ENCODE measurements around the gene ARHGEF38. TPM values are rescaled to one million over a fixed set of nuclear protein-coding genes. Genes with fewer than 3 reads are reported as not detected.

Gene ARHGEF38
- not detected in 2 replicates for total RNA-seq (2014; rRNA removed; shearing (Covaris generic))
- polyA plus RNA-seq (2015; cell fraction: cytosol; rRNA removed) = not detected in 2 replicates
- not detected in 2 replicates for polyA plus RNA-seq (2015; cell fraction: nucleus; rRNA removed)

- in situ Hi-C loops (cut with HindIII; ENCODE audit: low pct_unique_long_range_greater_than_20kb, low sequenced_read_pairs) = no loop called here
- DNase-seq (ENCODE audit: low read depth, low spot score) = peak; percentile 42
These were observed at the start of gene ARHGEF38 for GRCh38 chr4:105551965-105552746. ARHGEF38 (plus strand) TSS chr4:105552620; CDS start chr4:105552766, 146 bp downstream.

- DNase-seq (ENCODE audit: low read depth, low spot score) = no peak
- in situ Hi-C loops (cut with HindIII; ENCODE audit: low pct_unique_long_range_greater_than_20kb, low sequenced_read_pairs) = no loop called here
These were observed 48.9 kb upstream of the ARHGEF38 start for GRCh38 chr4:105503484-105503883.

GRCh38 chr4:105504744-105505143, 47.7 kb upstream of the ARHGEF38 start:
- in situ Hi-C loops (cut with HindIII; ENCODE audit: low pct_unique_long_range_greater_than_20kb, low sequenced_read_pairs) = no loop called here
- DNase-seq (ENCODE audit: low read depth, low spot score) = no peak

- in situ Hi-C loops (cut with HindIII; ENCODE audit: low pct_unique_long_range_greater_than_20kb, low sequenced_read_pairs) = no loop called here
- no peak for DNase-seq (ENCODE audit: low read depth, low spot score)
These were observed 43.1 kb upstream of the ARHGEF38 start for GRCh38 chr4:105509291-105509690.

GRCh38 chr4:105509714-105510113, 42.7 kb upstream of the ARHGEF38 start:
- in situ Hi-C loops (cut with HindIII; ENCODE audit: low pct_unique_long_range_greater_than_20kb, low sequenced_read_pairs) = no loop called here
- no peak for DNase-seq (ENCODE audit: low read depth, low spot score)

- in situ Hi-C loops (cut with HindIII; ENCODE audit: low pct_unique_long_range_greater_than_20kb, low sequenced_read_pairs) = no loop called here
These were observed 42.2 kb upstream of the ARHGEF38 start for GRCh38 chr4:105510245-105510644.

GRCh38 chr4:105520819-105521790, 31.3 kb upstream of the ARHGEF38 start:
- peak; percentile 75 for DNase-seq (ENCODE audit: low read depth, low spot score)
- in situ Hi-C loops (cut with HindIII; ENCODE audit: low pct_unique_long_range_greater_than_20kb, low sequenced_read_pairs) = no loop called here

More at GRCh38 chr4:105510245-105510644, 42.2 kb upstream of the ARHGEF38 start:
- DNase-seq (ENCODE audit: low read depth, low spot score) = no peak

GRCh38 chr4:105526656-105527055, 25.8 kb upstream of the ARHGEF38 start:
- in situ Hi-C loops (cut with HindIII; ENCODE audit: low pct_unique_long_range_greater_than_20kb, low sequenced_read_pairs) = no loop called here
- no peak for DNase-seq (ENCODE audit: low read depth, low spot score)

- no peak for DNase-seq (ENCODE audit: low read depth, low spot score)
- in situ Hi-C loops (cut with HindIII; ENCODE audit: low pct_unique_long_range_greater_than_20kb, low sequenced_read_pairs) = no loop called here
These were observed 25.3 kb upstream of the ARHGEF38 start for GRCh38 chr4:105527081-105527480.

- in situ Hi-C loops (cut with HindIII; ENCODE audit: low pct_unique_long_range_greater_than_20kb, low sequenced_read_pairs) = no loop called here
- no peak for DNase-seq (ENCODE audit: low read depth, low spot score)
These were observed 15.8 kb upstream of the ARHGEF38 start for GRCh38 chr4:105536601-105537000.

- in situ Hi-C loops (cut with HindIII; ENCODE audit: low pct_unique_long_range_greater_than_20kb, low sequenced_read_pairs) = no loop called here
- no peak for DNase-seq (ENCODE audit: low read depth, low spot score)
These were observed 11.0 kb upstream of the ARHGEF38 start for GRCh38 chr4:105541420-105541819.

GRCh38 chr4:105542039-105542438, 10.4 kb upstream of the ARHGEF38 start:
- DNase-seq (ENCODE audit: low read depth, low spot score) = no peak
- in situ Hi-C loops (cut with HindIII; ENCODE audit: low pct_unique_long_range_greater_than_20kb, low sequenced_read_pairs) = no loop called here

GRCh38 chr4:105543346-105543745, 9.1 kb upstream of the ARHGEF38 start:
- no peak for DNase-seq (ENCODE audit: low read depth, low spot score)
- in situ Hi-C loops (cut with HindIII; ENCODE audit: low pct_unique_long_range_greater_than_20kb, low sequenced_read_pairs) = no loop called here

GRCh38 chr4:105543881-105544280, 8.5 kb upstream of the ARHGEF38 start:
- in situ Hi-C loops (cut with HindIII; ENCODE audit: low pct_unique_long_range_greater_than_20kb, low sequenced_read_pairs) = no loop called here
- DNase-seq (ENCODE audit: low read depth, low spot score) = peak; percentile 32

GRCh38 chr4:105544520-105545286, 7.7 kb upstream of the ARHGEF38 start:
- in situ Hi-C loops (cut with HindIII; ENCODE audit: low pct_unique_long_range_greater_than_20kb, low sequenced_read_pairs) = no loop called here
- no peak for DNase-seq (ENCODE audit: low read depth, low spot score)

- in situ Hi-C loops (cut with HindIII; ENCODE audit: low pct_unique_long_range_greater_than_20kb, low sequenced_read_pairs) = no loop called here
- DNase-seq (ENCODE audit: low read depth, low spot score) = peak; percentile 34
These were observed 6.3 kb upstream of the ARHGEF38 start for GRCh38 chr4:105546086-105546485.

GRCh38 chr4:105547769-105548168, 4.7 kb upstream of the ARHGEF38 start:
- DNase-seq (ENCODE audit: low read depth, low spot score) = no peak
- in situ Hi-C loops (cut with HindIII; ENCODE audit: low pct_unique_long_range_greater_than_20kb, low sequenced_read_pairs) = no loop called here

Measured in SK-MEL-5 (cell line).